HFF-Myc (cell line): ENCODE results near the gene APOL2.
"Not testable (repeated sequence)": the region's sequence is repeated elsewhere in the genome, so short reads cannot be mapped to it uniquely, and the experiment has no call there.

Experiments
- DNase-seq: peaks from one replicate; pipeline ENCODE4 v3.0.0-alpha.2; 2011; ENCODE audit warnings: low read depth; ENCODE audit errors: extremely low read depth
- H3K4me3 ChIP-seq: replicated peaks from 2 replicates; pipeline ENCODE4 v1.5.1; 2011; ENCODE audit warnings: low read depth, mild to moderate bottlenecking, control low read depth, low read length
- CTCF ChIP-seq: IDR thresholded peaks from 2 replicates; pipeline ENCODE4 v1.5.1; 2012; ENCODE audit warnings: mild to moderate bottlenecking, low read depth, low read length, control low read depth; ENCODE audit errors: missing control alignments

The APOL2 gene

GRCh38 chr22:36206255-36206654 is 33.1 kb downstream of the APOL2 start:
- H3K4me3 ChIP-seq = no peak overlapping the region
- no peak for TF ChIP-seq CTCF
- no peak for DNase-seq

- not testable (repeated sequence) for H3K4me3 ChIP-seq, DNase-seq
Observed at GRCh38 chr22:36205573-36205972, 33.8 kb downstream of the APOL2 start.

GRCh38 chr22:36204632-36205015 is 34.7 kb downstream of the APOL2 start:
- DNase-seq = no peak
- H3K4me3 ChIP-seq = peak overlapping the region; percentile 20; the same call in 1 of the 2 replicates
- no peak for TF ChIP-seq CTCF

- H3K4me3 ChIP-seq = peak overlapping the region; percentile 20; the same call in 1 of the 2 replicates
- DNase-seq = no peak
- TF ChIP-seq CTCF = no peak
Observed at GRCh38 chr22:36204001-36204631, 35.2 kb downstream of the APOL2 start.

GRCh38 chr22:36203441-36203840 is 35.9 kb downstream of the APOL2 start:
- H3K4me3 ChIP-seq, DNase-seq: not testable (repeated sequence)

- not testable (repeated sequence) for DNase-seq
Observed at GRCh38 chr22:36202906-36203305, 36.4 kb downstream of the APOL2 start.

GRCh38 chr22:36201630-36202319 is 37.6 kb downstream of the APOL2 start, which contains the start of gene APOL4:
Gene APOL4, minus strand, starts transcription at chr22:36201809. Its CDS starts 75 bp downstream, at chr22:36201734.
- peak; percentile 40 for DNase-seq
- no peak for TF ChIP-seq CTCF
- H3K4me3 ChIP-seq = no peak within 1 kb of the TSS; the same call in 1 of the 2 replicates

More at GRCh38 chr22:36202906-36203305, 36.4 kb downstream of the APOL2 start:
- not testable (repeated sequence) for H3K4me3 ChIP-seq

GRCh38 chr22:36201025-36201424 is 38.3 kb downstream of the APOL2 start:
- DNase-seq, H3K4me3 ChIP-seq: not testable (repeated sequence)

GRCh38 chr22:36199001-36199551 is 40.3 kb downstream of the APOL2 start:
- TF ChIP-seq CTCF = no peak
- no peak for DNase-seq
- H3K4me3 ChIP-seq = no peak overlapping the region
